KBM-7 (cell line): ENCODE measurements around the gene PRDM16.

Experiments used
- DNase-seq: peaks from one replicate; pipeline ENCODE4 v3.0.0-alpha.2; 2015
- in situ Hi-C: fragments of 300-500 bp; cut with MboI; formaldehyde crosslinking; loops from 2 replicates; pipeline ENCODE4 v1.14.3; 2020; ENCODE audit warnings: low sequenced_read_pairs, low pct_unique_long_range_greater_than_20kb, mixed read lengths

Gene PRDM16

DNA sequence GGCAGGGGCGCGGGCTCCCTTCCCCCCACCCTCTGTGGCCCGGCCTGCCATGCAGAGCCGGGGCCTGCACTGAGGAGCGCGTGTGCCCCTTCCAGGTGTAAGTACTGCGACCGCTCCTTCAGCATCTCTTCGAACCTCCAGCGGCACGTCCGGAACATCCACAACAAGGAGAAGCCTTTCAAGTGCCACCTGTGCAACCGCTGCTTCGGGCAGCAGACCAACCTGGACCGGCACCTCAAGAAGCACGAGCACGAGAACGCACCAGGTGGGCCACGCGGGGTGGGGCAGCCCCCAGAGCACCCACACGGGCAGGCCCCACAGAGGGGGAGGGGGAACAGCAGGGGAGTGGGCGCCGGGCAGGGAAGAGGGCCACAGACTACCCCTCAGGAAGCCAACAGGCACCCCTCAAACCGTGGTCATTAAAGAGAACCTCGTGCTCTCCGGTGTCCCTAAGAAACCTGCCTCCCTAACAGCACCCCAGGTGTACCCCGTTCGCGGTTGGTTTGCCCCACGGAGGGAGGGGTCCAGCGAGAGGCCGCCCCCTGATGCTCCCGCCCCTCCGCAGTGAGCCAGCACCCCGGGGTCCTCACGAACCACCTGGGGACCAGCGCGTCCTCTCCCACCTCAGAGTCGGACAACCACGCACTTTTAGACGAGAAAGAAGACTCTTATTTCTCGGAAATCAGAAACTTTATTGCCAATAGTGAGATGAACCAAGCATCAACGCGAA lies 356.6 kb downstream of the PRDM16 start:
- in situ Hi-C loops: no loop called here
- DNase-seq: no peak

DNA sequence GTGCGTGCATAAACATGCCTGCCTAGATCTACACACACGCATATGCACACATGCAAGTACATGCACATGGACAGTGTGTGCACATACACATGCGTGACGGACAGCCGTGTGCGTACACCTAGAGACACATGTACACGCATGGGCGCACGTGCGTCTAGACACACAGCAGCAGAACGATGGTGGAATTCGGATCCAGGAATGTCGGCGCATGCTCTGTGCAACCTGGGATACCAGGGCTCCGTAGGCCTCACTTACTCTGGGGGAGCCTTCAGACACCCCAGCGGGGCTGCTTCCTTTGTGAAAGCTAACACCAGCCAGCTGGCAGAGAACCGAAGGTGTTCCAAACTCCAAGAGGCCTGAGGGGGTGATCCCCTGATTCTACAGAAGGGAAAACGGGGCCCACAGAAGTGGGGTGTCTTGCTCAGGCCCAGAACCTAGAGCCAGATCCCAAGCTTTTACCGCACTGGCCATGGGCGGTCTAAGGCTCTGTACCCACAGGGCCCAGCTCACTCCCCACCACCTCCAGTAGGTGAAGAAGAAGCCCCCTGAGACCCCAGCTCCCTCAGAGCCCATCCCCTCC lies 358.0 kb downstream of the PRDM16 start:
- in situ Hi-C loops: no loop called here
- DNase-seq: no peak

DNA sequence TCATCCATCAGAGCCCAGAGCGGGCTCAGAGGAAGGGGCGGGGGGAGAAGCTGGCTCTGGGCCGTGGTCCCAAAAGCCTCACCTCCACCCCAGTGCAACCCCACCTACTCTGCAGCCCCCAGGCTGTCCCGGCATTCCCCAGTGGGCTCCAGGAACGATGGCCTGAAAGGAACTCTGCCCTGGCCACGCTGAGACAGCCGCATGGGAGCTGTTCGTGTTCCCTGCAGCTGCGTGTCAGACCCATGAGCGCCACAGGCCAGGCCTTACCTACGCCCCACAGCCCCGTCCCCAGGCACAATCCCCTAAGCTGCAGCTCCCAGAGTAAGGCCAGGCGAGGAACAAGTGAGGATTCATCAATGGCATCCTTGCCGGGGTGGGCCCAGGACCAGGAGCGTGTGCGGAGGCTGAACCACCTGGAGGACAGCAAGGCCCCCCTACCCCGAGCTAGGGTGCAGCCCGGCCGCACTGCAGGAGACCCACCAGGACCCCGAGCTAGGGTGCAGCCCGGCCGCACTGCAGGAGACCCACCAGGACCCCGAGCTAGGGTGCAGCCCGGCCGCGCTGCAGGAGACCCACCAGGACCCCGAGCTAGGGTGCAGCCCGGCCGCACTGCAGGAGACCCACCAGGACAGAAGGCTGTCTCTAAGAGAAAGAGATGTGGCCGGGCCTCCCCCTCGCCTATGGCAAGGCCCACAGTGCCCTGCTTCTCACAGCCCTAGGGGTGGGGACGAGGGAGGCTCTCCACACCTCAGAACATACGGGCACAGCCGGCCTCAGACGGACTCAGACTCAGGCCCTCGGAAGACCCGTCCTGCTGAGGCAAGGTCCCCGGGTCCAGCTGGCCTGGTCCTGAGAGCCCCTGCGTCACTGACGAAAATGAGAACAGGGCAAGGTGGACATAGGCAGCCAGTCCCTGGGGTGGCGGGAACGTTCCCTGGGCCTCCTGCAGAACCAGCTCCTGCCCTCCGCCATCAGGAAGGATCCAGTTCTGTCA lies 359.0 kb downstream of the PRDM16 start:
- no peak for DNase-seq
- in situ Hi-C loops: no loop called here

DNA sequence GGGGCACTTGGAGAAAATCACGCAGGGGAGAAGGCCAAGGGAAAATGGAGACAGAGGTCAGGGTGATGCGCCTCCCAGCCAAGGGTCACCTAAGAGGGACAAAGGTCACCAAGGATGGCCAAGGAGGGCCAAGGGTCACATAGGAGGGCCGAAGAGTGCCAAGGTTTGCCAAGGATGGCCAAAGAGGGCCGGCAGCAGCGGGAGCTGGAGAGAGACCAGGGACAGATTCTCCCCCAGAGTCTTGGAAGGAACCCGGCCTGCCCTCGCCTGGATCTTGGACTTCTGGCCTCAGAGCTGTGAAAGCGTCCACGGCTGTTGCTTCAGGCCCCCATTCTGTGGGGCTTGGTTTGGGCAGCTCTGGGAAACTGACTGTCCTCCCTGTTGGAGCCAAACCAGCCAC lies 359.9 kb downstream of the PRDM16 start:
- DNase-seq: no peak
- in situ Hi-C loops: no loop called here

DNA sequence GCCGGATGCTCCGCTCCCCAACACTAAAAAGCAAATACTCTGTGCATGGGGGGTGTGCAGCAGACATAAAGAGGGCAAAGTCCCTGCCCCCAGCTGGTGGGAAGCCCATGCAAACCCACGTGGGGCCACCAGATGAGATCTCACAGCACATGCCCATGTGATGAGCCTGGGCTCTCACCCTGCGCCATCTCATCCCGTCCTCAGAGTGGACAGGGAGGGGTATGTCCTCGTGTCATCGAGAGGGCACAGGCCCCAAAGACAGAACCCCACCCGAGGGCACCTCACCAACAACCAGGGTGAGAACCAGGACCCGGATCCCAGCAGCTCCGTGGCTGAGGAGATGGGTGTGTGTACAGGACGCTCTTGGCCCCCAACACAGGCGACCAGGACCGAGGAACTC lies 360.3 kb downstream of the PRDM16 start:
- in situ Hi-C loops: no loop called here
- DNase-seq: no peak

DNA sequence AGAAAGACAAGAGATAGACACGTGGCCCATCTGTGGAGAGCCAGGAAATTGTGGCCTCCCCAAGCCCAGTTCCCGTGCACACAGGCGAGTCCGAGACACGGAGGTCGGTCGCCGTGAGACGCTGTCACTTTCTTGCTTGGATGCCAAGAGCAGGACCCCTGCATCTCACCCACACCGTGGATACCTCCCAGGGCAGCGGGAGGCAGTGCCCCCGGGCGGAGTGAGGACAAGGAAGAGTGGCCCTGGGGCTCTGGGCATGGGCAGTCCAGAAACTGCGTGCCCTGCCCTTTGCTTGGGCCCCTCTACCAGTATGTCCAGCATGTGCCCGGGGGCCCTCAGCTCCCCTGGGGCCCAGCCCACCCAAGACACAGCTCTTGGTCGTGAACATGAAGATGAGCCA lies 360.8 kb downstream of the PRDM16 start:
- in situ Hi-C loops: no loop called here
- no peak for DNase-seq

DNA sequence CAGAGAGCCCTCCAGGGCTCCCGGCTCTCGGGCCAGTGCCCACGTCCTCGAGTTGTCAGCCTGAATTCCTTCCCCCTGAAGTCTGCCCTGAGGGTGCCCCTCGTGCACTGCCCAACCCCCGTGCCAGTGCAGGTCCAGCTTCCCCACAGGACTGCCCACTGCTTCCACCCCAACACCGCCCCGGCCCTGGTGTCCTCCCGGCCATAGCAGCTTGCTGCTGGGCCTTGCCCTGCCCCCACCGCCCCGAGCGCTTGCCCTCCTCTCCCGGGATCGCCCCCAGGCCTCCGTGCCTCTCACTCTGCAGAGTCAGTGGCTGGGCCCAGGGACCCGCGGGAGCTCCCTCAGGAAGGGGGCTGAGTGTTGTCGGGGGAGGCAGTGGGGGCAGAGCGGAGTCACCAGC lies 361.4 kb downstream of the PRDM16 start:
- no peak for DNase-seq
- in situ Hi-C loops: no loop called here

DNA sequence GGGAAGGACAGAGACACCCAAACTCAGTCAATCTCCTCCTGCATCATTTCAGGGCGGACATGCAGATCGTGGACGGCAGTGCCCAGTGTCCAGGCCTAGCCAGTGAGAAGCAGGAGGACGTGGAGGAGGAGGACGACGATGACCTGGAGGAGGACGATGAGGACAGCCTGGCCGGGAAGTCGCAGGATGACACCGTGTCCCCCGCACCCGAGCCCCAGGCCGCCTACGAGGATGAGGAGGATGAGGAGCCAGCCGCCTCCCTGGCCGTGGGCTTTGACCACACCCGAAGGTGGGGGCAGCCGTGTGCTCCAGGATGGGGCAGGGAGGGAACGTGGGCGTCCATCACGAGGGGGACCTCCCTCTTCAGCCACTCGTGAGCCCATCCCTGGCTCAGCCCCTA lies 361.8 kb downstream of the PRDM16 start:
- in situ Hi-C loops: no loop called here
- no peak for DNase-seq

DNA sequence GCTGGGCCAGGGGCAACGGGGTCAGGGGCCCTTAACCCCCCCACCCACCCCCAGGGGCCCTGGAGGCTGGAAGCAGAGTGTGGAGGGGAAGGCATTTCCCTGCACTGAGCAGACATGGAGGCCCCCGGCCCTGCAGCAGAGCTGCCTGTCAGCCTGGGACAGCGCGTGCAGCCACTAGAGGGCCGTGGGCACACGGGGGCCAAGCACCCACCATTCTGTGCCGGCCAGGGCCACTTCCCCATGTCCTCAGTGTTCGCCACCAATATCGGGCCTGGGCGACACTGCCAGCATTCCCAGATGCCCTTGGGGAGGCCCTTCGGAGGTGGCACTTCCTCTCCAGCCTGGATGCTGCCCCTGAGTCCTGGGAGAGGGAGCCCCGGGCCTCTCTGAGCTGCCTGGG lies 362.3 kb downstream of the PRDM16 start:
- no peak for DNase-seq
- in situ Hi-C loops: no loop called here

DNA sequence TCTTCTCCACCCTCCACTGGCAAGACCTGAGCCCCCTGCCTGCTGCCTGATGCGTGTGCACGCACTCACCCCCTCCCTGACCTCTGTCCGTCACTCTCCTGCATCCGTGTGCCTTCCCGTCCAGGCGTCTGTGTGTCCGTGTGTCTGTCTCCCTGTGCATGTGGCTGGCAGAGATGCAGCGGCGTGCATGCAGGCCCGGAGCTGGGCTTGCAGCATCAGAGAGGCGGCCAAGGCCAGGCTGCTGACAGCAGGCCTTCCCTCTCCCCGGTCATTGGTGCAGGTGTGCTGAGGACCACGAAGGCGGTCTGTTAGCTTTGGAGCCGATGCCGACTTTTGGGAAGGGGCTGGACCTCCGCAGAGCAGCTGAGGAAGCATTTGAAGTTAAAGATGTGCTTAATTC lies 362.7 kb downstream of the PRDM16 start:
- DNase-seq: no peak
- in situ Hi-C loops: no loop called here

DNA sequence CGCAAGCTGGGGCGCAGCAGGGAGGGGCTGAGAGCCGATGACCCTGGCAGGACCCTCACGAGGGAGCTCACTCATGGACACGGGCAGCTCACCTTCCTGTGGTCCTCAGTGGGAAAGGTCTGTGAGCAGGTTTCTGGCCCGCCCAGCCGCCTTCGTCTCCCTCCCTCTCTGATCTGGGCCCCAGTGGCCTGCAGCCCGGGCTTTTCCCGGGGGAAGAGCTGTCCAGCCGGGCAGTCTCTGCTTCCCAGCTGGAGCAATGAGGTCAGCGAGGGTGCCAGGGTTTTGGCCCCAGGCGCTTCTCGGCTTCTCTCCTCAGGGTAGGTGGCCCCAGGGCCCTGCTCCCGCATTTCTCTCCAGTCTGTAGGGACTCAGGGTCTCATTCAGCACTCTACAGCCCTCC lies 363.3 kb downstream of the PRDM16 start:
- in situ Hi-C loops: no loop called here
- DNase-seq: no peak

DNA sequence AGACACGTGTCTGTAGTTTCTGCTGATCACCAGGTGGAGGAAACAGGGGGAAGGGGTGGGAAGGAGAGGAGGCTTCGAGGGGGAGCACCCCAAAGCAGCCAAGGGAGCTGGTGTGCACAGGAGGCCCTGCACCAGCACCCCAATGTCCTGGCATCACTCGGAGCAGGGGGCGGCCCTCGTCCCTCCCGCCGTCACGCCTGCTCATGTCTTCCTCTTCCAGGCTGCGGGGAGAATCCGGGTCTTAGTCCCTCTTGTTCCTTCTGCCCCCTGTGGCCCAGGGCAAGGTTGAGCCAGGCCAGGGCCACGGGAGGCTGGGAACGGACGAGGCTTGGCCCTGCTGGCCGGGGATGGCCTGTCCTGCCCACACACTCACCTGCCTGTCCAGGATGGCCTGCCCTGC lies 364.1 kb downstream of the PRDM16 start:
- no peak for DNase-seq
- in situ Hi-C loops: no loop called here

DNA sequence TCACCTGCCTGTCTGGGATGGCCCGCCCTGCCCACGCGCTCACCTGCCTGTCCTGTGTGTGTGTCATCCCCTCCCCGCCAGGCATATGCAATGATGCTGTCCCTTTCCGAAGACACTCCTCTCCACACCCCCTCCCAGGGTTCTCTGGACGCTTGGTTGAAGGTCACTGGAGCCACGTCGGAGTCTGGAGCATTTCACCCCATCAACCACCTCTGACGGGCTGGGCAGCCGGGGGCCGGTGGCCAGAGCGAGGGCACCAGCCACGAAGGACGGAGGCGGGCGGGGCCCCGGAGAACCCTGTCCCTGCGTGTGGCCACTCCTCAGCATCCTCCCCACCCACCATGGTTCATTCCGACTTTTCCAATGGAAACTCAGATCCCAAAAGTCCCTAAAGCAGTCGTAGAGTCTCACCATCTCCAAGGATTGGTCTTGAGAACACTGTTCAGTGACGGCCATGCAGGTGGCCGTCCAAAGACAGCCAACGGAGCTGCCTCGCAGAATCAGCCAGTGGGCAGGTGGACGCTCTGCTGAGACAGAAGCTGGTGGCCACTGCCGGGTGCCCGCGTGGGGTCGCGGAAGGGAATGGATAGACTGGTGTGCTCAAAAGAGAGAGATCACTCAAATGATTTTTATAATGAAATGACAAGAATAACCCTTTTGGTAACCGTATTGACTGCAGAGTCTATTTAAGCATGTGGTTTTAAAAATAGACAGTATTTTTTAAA lies 364.8 kb downstream of the PRDM16 start:
- in situ Hi-C loops: no loop called here

DNA sequence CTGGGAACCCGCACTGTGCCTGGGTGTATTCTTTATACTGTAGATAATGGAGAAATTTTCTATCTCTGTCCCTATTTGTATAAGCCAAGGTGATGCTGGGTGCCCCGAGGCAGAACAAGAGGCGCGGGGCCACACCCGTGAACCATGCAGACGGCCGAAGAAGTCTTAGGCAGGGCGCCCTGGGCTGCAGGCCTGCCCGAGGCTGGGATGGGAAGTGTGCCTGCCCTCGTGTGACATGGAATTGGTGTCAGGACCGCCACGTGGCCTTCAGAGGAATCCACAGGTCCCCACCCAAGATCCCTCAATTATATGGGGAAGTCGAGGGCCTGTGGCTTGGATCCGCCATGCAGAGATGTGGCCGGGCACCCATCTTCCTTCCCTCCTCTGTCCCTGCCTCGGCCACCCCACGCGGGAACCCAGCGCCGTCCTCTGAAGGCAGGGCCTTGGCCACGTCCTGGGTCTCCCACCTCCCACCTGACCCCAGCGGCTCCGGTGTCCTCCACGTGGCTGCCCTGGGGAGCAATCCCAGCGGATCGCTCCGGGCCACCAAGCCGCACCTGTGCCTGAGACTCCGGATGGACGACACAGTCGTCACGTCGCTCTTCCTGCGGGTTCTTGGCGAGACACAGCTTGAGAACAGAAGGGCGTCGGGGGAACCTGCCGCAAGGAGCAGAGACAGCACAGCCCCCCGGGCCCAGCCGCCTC lies 365.6 kb downstream of the PRDM16 start:
- DNase-seq: no peak
- in situ Hi-C loops: no loop called here

More for the DNA sequence above, 364.8 kb downstream of the PRDM16 start:
- no peak for DNase-seq

DNA sequence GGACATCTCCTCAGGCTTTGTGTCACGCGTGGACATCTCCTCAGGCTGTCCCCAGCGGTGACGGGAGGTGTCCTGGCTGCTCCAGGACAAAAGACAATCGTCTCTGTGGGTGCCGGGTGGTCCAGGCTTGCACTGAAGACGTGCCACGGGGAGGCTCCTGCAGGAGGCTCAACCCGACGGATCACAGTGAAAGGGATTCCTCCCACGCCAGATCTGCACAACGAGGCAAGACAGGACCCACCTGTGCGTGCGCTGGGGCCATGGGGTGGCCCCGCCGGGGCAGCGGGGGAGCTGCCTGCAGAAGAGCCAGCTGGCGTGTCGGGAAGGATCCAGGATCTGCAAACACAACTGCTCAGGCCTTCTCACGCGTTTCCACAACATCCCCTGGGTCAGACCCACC lies 366.7 kb downstream of the PRDM16 start:
- DNase-seq: no peak
- in situ Hi-C loops: no loop called here

DNA sequence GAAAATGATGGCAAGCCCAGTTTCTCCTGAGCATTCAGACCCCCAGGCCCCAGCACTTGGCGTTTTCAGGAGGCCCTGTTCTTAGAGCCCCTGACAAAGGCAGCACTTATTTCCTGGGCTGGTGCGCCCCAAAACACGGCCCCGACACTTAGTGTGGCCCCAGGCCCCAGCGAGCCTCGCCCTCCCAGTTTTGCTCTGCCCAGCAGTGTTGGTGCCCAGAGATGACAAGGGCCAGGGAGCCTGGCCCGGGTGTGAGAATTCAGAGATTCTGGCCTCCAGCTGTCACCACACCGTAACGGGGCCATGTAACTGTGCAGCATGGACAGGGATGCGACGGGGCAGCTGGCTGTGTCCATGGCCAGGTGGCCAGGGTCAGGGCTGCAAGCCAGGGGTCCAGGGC lies 367.4 kb downstream of the PRDM16 start:
- in situ Hi-C loops: no loop called here
- no peak for DNase-seq

DNA sequence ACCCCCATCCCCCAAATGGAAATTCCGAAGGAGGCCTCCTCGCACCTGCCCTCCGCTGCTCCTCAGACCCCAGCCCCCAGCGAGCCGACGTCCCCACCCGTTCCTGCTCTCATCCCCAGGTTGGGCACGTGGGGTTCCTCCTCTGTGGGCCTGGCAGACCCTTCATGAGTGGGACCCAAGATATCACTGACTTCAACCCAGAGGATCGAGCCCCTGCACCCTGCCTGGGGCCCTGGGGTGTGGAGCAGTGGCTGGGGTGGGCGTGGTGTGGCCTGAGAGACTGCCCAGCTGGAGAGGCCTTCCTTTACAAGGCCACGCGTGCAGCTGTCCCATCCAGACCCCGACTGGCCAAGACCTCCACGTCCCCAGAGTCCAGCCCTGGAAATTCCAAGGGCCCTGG lies 367.9 kb downstream of the PRDM16 start:
- in situ Hi-C loops: no loop called here
- no peak for DNase-seq

DNA sequence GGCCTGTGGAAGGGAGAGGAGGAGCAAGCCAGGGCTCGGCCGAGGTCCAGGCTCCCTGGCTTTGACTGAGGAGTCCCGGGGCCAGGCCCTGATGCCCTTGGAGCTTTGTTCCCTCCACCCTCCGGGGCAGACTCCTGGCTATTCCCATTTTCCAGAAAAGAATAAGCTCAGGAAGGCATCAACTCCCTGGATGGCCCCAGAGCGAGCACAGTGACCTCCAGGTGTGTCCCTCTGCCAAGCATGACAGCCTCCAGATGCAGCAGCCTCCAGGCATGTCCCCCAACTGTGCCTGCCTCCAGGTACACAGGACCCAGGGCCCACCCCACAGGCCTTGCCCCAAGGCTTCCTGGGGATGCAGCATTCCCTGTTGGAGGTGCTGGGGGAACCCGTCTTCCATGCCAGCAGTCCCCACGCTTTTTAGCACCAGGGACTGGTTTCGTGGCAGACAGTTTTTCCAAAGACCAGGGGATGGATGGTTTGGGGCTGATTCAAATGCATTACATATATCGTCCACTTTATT lies 369.7 kb downstream of the PRDM16 start:
- in situ Hi-C loops: no loop called here
- no peak for DNase-seq
